Neural cell (in vitro differentiated cells): ENCODE results near the gene KIF6. TPM values are rescaled to one million over a fixed set of nuclear protein-coding genes. Genes with fewer than 3 reads are reported as not detected.

Experiments
- H2AFZ ChIP-seq: fragments of 200-600, 300-800 bp; sonication (generic), shearing (Covaris generic); 2 replicates; pipeline ENCODE4 v1.6.0; 2014; ENCODE audit warnings: low read depth, mild to moderate bottlenecking, antibody characterized with exemption, low read length, moderate library complexity
- H3F3A ChIP-seq: fragments of 200-600 bp; shearing (Covaris generic); 2 replicates; pipeline ENCODE4 v1.6.1; 2016; ENCODE audit warnings: mild to moderate bottlenecking, moderate library complexity, mixed read lengths, antibody characterized with exemption, low read length; ENCODE audit not compliant: insufficient read depth, poor library complexity, severe bottlenecking
- H3K27ac ChIP-seq: fragments of 200-600, 300-800 bp; sonication (generic), shearing (Covaris generic); 2 replicates; pipeline ENCODE4 v1.5.1; 2014; ENCODE audit warnings: mild to moderate bottlenecking, low read length, moderate library complexity
- H3K27me3 ChIP-seq: fragments of 300-800, 200-600 bp; sonication (generic), shearing (Covaris generic); 2 replicates; pipeline ENCODE4 v1.6.0; 2014; ENCODE audit warnings: mild to moderate bottlenecking, low read depth, low read length, moderate library complexity; ENCODE audit not compliant: insufficient read depth
- H3K36me3 ChIP-seq: fragments of 300-800, 200-600 bp; sonication (generic), shearing (Covaris generic); 2 replicates; pipeline ENCODE4 v1.5.1; 2014; ENCODE audit warnings: mild to moderate bottlenecking, antibody characterized with exemption, low read length, moderate library complexity; ENCODE audit not compliant: insufficient read depth
- H3K4me2 ChIP-seq: fragments of 300-800, 200-600 bp; sonication (generic), shearing (Covaris generic); 2 replicates; pipeline ENCODE4 v1.6.0; 2014; ENCODE audit warnings: mild to moderate bottlenecking, low read length
- H3K4me3 ChIP-seq: fragments of 300-800, 200-600 bp; sonication (generic), shearing (Covaris generic); 2 replicates; pipeline ENCODE4 v1.5.1; 2014; ENCODE audit warnings: mild to moderate bottlenecking, low read length, moderate library complexity
- H3K79me2 ChIP-seq: fragments of 200-600 bp; shearing (Covaris generic); replicated peaks from 2 replicates; pipeline ENCODE4 v1.6.0; 2014; ENCODE audit warnings: mild to moderate bottlenecking, low read length, moderate library complexity; ENCODE audit not compliant: insufficient read depth
- H3K9ac ChIP-seq: fragments of 300-800, 200-600 bp; sonication (generic), shearing (Covaris generic); 2 replicates; pipeline ENCODE4 v1.6.1; 2016; ENCODE audit warnings: mild to moderate bottlenecking, low read length, mixed read lengths
- H3K9me2 ChIP-seq: fragments of 200-600 bp; shearing (Covaris generic); 2 replicates; pipeline ENCODE4 v1.6.1; 2016; ENCODE audit warnings: mild to moderate bottlenecking, low read length, mixed read lengths; ENCODE audit not compliant: insufficient read depth
- H3K9me3 ChIP-seq: fragments of 200-600, 300-800 bp; sonication (generic), shearing (Covaris generic); 2 replicates; pipeline ENCODE4 v1.6.1; 2016; ENCODE audit warnings: mild to moderate bottlenecking, mixed run types, low read length, moderate library complexity, mixed read lengths
- H4K20me1 ChIP-seq: fragments of 200-600 bp; shearing (Covaris generic); 2 replicates; pipeline ENCODE4 v1.6.1; 2016; ENCODE audit warnings: mild to moderate bottlenecking, mixed run types; ENCODE audit not compliant: insufficient read depth
- CTCF ChIP-seq: fragments of 450-650 bp; IDR thresholded peaks from 2 replicates; pipeline ENCODE4 v1.5.1; 2014; ENCODE audit warnings: antibody characterized with exemption, mild to moderate bottlenecking, moderate library complexity; ENCODE audit not compliant: poor library complexity, severe bottlenecking
- EP300 ChIP-seq: fragments of 450-650 bp; conservative IDR thresholded peaks from 2 replicates; pipeline ENCODE4 v1.6.1; 2014; ENCODE audit warnings: antibody characterized with exemption, mild to moderate bottlenecking, moderate library complexity; ENCODE audit not compliant: poor library complexity, severe bottlenecking
- EZH2 ChIP-seq: fragments of 200-600, 300-800 bp; shearing (Covaris generic), sonication (generic); IDR thresholded peaks from 2 replicates; pipeline ENCODE4 v1.6.1; 2014; ENCODE audit warnings: antibody characterized with exemption, low read length, borderline replicate concordance, mild to moderate bottlenecking; ENCODE audit not compliant: insufficient read depth, poor library complexity, severe bottlenecking
- MXI1 ChIP-seq: fragments of 450-650 bp; conservative IDR thresholded peaks from 2 replicates; pipeline ENCODE4 v1.6.1; 2014; ENCODE audit warnings: antibody characterized with exemption, mild to moderate bottlenecking; ENCODE audit not compliant: poor library complexity, severe bottlenecking
- POLR2AphosphoS5 ChIP-seq: IDR thresholded peaks from 2 replicates; pipeline ENCODE4 v1.6.1; 2012
- RAD21 ChIP-seq: fragments of 450-650 bp; conservative IDR thresholded peaks from 2 replicates; pipeline ENCODE4 v1.6.1; 2014; ENCODE audit warnings: antibody characterized with exemption, mild to moderate bottlenecking, moderate library complexity
- REST ChIP-seq: IDR thresholded peaks from 2 replicates; pipeline ENCODE4 v1.6.1; 2012; ENCODE audit warnings: borderline replicate concordance
- SMC3 ChIP-seq: fragments of 450-650 bp; conservative IDR thresholded peaks from 2 replicates; pipeline ENCODE4 v1.6.1; 2014; ENCODE audit warnings: antibody characterized with exemption, mild to moderate bottlenecking, moderate library complexity; ENCODE audit not compliant: poor library complexity
- TAF1 ChIP-seq: IDR thresholded peaks from 2 replicates; pipeline ENCODE4 v1.6.1; 2012; ENCODE audit warnings: low read depth
- polyA plus RNA-seq: library from polyadenylated mRNA; depleted of rRNA; stranded (reverse); fragments of >200 nt; gene quantifications from 2 replicates; pipeline ENCODE4 v1.2.3, GENCODE V29; 2014

The KIF6 gene
- polyA plus RNA-seq, 1 donor from 2014 or later: 2.1 TPM

- Histone ChIP-seq H3K9me2 (no peaks in the 10 kb centered on the region), H3F3A (no peaks in the 10 kb centered on the region), H3K9me3 (no peaks in the 10 kb centered on the region), H3K79me2 (no peaks in the 10 kb centered on the region), H4K20me1 (no peaks in the 10 kb centered on the region), H3K27me3 (no peaks in the 10 kb centered on the region), H3K4me2 (no peak overlapping the region), H3K36me3 (no peaks in the 10 kb centered on the region), H2AFZ (no peak overlapping the region), H3K9ac (no peak overlapping the region), H3K27ac (no peak overlapping the region), H3K4me3 (no peak overlapping the region)
- no peak for TF ChIP-seq TAF1
These were observed 292.7 kb downstream of the KIF6 start for GRCh38 chr6:39432330-39433025.

GRCh38 chr6:39430871-39431523 is 294.2 kb downstream of the KIF6 start:
- Histone ChIP-seq H2AFZ (no peak overlapping the region), H4K20me1 (no peaks in the 10 kb centered on the region), H3K9ac (no peak overlapping the region), H3K36me3 (no peaks in the 10 kb centered on the region), H3K4me2 (no peak overlapping the region), H3K27me3 (no peaks in the 10 kb centered on the region), H3F3A (no peaks in the 10 kb centered on the region), H3K9me3 (no peaks in the 10 kb centered on the region), H3K79me2 (no peaks in the 10 kb centered on the region), H3K9me2 (no peaks in the 10 kb centered on the region), H3K27ac (no peak overlapping the region), H3K4me3 (no peak overlapping the region)
- TF ChIP-seq SMC3 (no peak), RAD21 (no peak), MXI1 (no peak), EP300 (no peak), EZH2 (no peak), CTCF (no peak), REST (no peak), POLR2AphosphoS5 (no peak), TAF1 (no peak)
